Endothelial cell of umbilical vein (primary cell): ENCODE measurements around the gene MCC. TPM values are rescaled to one million over a fixed set of nuclear protein-coding genes. Genes with fewer than 3 reads are reported as not detected.

Source experiments
- BruUV-seq: library from RNA; stranded (reverse); fragments of 400-500 nt; replicated peaks from 2 replicates; lab custom pipeline; 2021; lab: Mats Ljungman, UMichigan
- CTCF ChIA-PET: fragments of 300-600, 350-600 bp; sonication (Branson Sonifier 250); formaldehyde crosslinking; loops from one replicate; lab custom pipeline; 2021; ENCODE audit warnings: antibody characterized with exemption, inconsistent platforms; lab: Charles Lee
- POLR2A ChIA-PET: fragments of 300-600, 350-600 bp; sonication (Branson Sonifier 250); formaldehyde crosslinking; loops from one replicate; lab custom pipeline; 2021; ENCODE audit warnings: antibody characterized with exemption, inconsistent platforms; lab: Charles Lee
- DNase-seq: peaks from one replicate; pipeline ENCODE4 v3.0.0-alpha.2; 2011; ENCODE audit warnings: low read depth, low spot score
- FAIRE-seq: peaks from 2 replicates; lab custom pipeline; 2011; peaks lifted over from hg19 to GRCh38; lab: Jason Lieb, UNC
- H2AFZ ChIP-seq: 2 replicates; pipeline ENCODE4 v1.6.0; 2012; ENCODE audit warnings: low read depth, low read length, control low read depth, inconsistent platforms
- H3K27ac ChIP-seq: 2 replicates; pipeline ENCODE4 v1.5.1; 2011; ENCODE audit warnings: low read depth, mild to moderate bottlenecking, control low read depth, low read length, moderate library complexity; ENCODE audit not compliant: insufficient read depth
- H3K27me3 ChIP-seq, 2 experiments: 2 replicates each; pipeline versions ENCODE4 v1.6.0 to v1.6.1; 2011; ENCODE audit warnings: low read length in 2 of 2, mixed read lengths in 1 of 2; ENCODE audit not compliant: control insufficient read depth in 2 of 2, insufficient read depth in 2 of 2
- H3K36me3 ChIP-seq, 2 experiments: 2 replicates in 1 of 2; 3 replicates in 1 of 2; pipeline ENCODE4 v1.5.1; 2011; ENCODE audit warnings: low read length in 2 of 2, mild to moderate bottlenecking in 1 of 2, moderate library complexity in 1 of 2; ENCODE audit not compliant: control insufficient read depth in 2 of 2, insufficient read depth in 2 of 2; ENCODE audit errors: extremely low read depth in 1 of 2
- H3K4me1 ChIP-seq: 3 replicates; pipeline ENCODE4 v1.5.1; 2011; ENCODE audit warnings: mild to moderate bottlenecking, low read length; ENCODE audit not compliant: control insufficient read depth, insufficient read depth; ENCODE audit errors: extremely low read depth
- H3K4me2 ChIP-seq: 2 replicates; pipeline ENCODE4 v1.6.1; 2011; ENCODE audit warnings: low read length, control low read depth, mixed read lengths; ENCODE audit not compliant: insufficient read depth
- H3K4me3 ChIP-seq, 3 experiments: fragments of 200-600 bp in 1 of 3; sonication (generic), shearing (Covaris generic) in 1 of 3; replicated peaks in 1 of 3; 2 replicates each; pipeline ENCODE4 v1.5.1; 2011 to 2016; ENCODE audit warnings: control low read depth in 3 of 3, low read length in 3 of 3, mild to moderate bottlenecking in 2 of 3, inconsistent platforms in 1 of 3, low read depth in 1 of 3, moderate library complexity in 1 of 3; ENCODE audit not compliant: insufficient read depth in 1 of 3
- H3K79me2 ChIP-seq: 2 replicates; pipeline ENCODE4 v1.6.0; 2012; ENCODE audit warnings: low read length, inconsistent platforms; ENCODE audit not compliant: control insufficient read depth, insufficient read depth
- H3K9ac ChIP-seq: replicated peaks from 2 replicates; pipeline ENCODE3; 2011; ENCODE audit warnings: low read length, control low read depth; ENCODE audit not compliant: insufficient read depth; ENCODE audit errors: extremely low read depth
- H3K9me1 ChIP-seq: replicated peaks from 3 replicates; pipeline ENCODE4 v1.6.0; 2011; ENCODE audit warnings: mild to moderate bottlenecking, low read length; ENCODE audit not compliant: control insufficient read depth, insufficient read depth; ENCODE audit errors: extremely low read depth
- H3K9me3 ChIP-seq: replicated peaks from 2 replicates; pipeline ENCODE4 v1.5.1; 2012; ENCODE audit warnings: low read length, inconsistent platforms; ENCODE audit not compliant: control insufficient read depth, insufficient read depth
- H4K20me1 ChIP-seq: replicated peaks from 2 replicates; pipeline ENCODE3; 2011; ENCODE audit warnings: mild to moderate bottlenecking, low read length; ENCODE audit not compliant: control insufficient read depth, insufficient read depth; ENCODE audit errors: extremely low read depth
- CTCF ChIP-seq, 2 donors: IDR thresholded peaks; 1 replicate in 1 of 2; 2 replicates in 1 of 2; pipeline ENCODE4 v1.5.1; 2011; ENCODE audit warnings: low read length in 2 of 2, mild to moderate bottlenecking in 2 of 2, moderate library complexity in 2 of 2, control low read depth in 1 of 2, inconsistent platforms in 1 of 2, low read depth in 1 of 2; ENCODE audit not compliant: insufficient read depth in 1 of 2; ENCODE audit errors: extremely low read depth in 1 of 2
- EZH2 ChIP-seq: IDR thresholded peaks from 2 replicates; pipeline ENCODE4 v1.6.1; 2012; ENCODE audit warnings: borderline replicate concordance, low read depth, mild to moderate bottlenecking, moderate library complexity, low read length, inconsistent platforms; ENCODE audit not compliant: severe bottlenecking
- FOS ChIP-seq: IDR thresholded peaks from 2 replicates; pipeline ENCODE4 v1.6.1; 2011; ENCODE audit warnings: mild to moderate bottlenecking, low read length, moderate library complexity, borderline replicate concordance; ENCODE audit not compliant: insufficient read depth
- GATA2 ChIP-seq: IDR thresholded peaks from 2 replicates; pipeline ENCODE4 v1.7.0; 2011; ENCODE audit warnings: low read depth, mild to moderate bottlenecking, moderate library complexity, mixed read lengths, low read length; ENCODE audit not compliant: insufficient read length, insufficient read depth
- JUN ChIP-seq: IDR thresholded peaks from 2 replicates; pipeline ENCODE4 v1.6.1; 2011; ENCODE audit warnings: borderline replicate concordance, low read depth; ENCODE audit not compliant: insufficient read length, insufficient read depth
- MAX ChIP-seq: IDR thresholded peaks from 2 replicates; pipeline ENCODE4 v1.6.1; 2011; ENCODE audit not compliant: insufficient read depth, insufficient read length
- MYC ChIP-seq: IDR thresholded peaks from one replicate; pipeline ENCODE4 v1.6.1; 2011; ENCODE audit warnings: mild to moderate bottlenecking, low read depth, low read length
- POLR2A ChIP-seq: IDR thresholded peaks from 2 replicates; pipeline ENCODE4 v1.6.1; 2012; ENCODE audit warnings: low read depth, mild to moderate bottlenecking, control low read depth, low read length
- POLR2AphosphoS5 ChIP-seq: IDR thresholded peaks from 2 replicates; pipeline ENCODE4 v1.6.1; 2012; ENCODE audit warnings: low read depth, mild to moderate bottlenecking, control low read depth, low read length, moderate library complexity; ENCODE audit not compliant: insufficient read depth
- dilution Hi-C: fragments of 300-500 bp; cut with MboI; formaldehyde crosslinking; loops from one replicate; pipeline ENCODE4 v1.15.0; 2019; ENCODE audit warnings: low sequenced_read_pairs; ENCODE audit not compliant: extremely low pct_ligation_motif_present
- intact Hi-C: fragments of 100-400 bp; cut with micrococcal nuclease; formaldehyde crosslinking; loops from one replicate; pipeline ENCODE4 v1.10.0; 2022
- polyA plus RNA-seq, 4 experiments: library from polyadenylated mRNA; depleted of rRNA in 3 of 4; stranded (reverse) in 3 of 4; unstranded in 1 of 4; fragments of >200 nt; gene quantifications; 2 replicates each; pipeline versions ENCODE4 v1.2.1 to v1.2.3, GENCODE V29; 2011 to 2012; ENCODE audit warnings: missing spikeins in 1 of 4
- total RNA-seq: library from RNA; stranded (reverse); gene quantifications from 2 replicates; pipeline ENCODE4 v1.2.3, GENCODE V29; 2021

The MCC gene
- total and polyA plus RNA-seq, 2 donors (not counting 3 experiments of a cell fraction or from before 2014, with no cell fraction given) = 6.9 to 27.5 TPM

- CTCF ChIA-PET = no interaction called here
- BruUV-seq = no TSS peak
- no peak overlapping the region for H3K27ac ChIP-seq
These were observed 382.5 kb downstream of the MCC start for GRCh38 chr5:113105693-113106280.

More at GRCh38 chr5:113105693-113106280, 382.5 kb downstream of the MCC start:
- Histone ChIP-seq H3K9me3 (no peaks in the 10 kb centered on the region), H3K27me3 (no peaks in the 10 kb centered on the region), H3K79me2 (no peaks in the 10 kb centered on the region), H3K9me1 (no peaks in the 10 kb centered on the region), H3K9ac (no peak overlapping the region), H3K4me2 (no peak overlapping the region), H3K4me1 (no peaks in the 10 kb centered on the region), H2AFZ (no peak overlapping the region), H4K20me1 (no peaks in the 10 kb centered on the region), H3K36me3 (no peaks in the 10 kb centered on the region), H3K4me3 (no peak overlapping the region)
- TF ChIP-seq FOS (no peak), EZH2 (no peak), CTCF (IDR thresholded peaks at IDR 0.05; ENCODE audit: extremely low read depth in 1 of 2, insufficient read depth in 1 of 2, low read depth in 1 of 2, low read length in 2 of 2) (no peak), MYC (no peak), JUN (no peak), POLR2AphosphoS5 (no peak), GATA2 (no peak), POLR2A (no peak), MAX (no peak)
- FAIRE-seq (no peak), DNase-seq (no peak)
- dilution Hi-C loops = no loop called here
- intact Hi-C loops = no loop called here
- POLR2A ChIA-PET = no interaction called here
